HG02763 (cell line): ENCODE data around the gene CES2.
"Not testable (repeated sequence)": the region's sequence is repeated elsewhere in the genome, so short reads cannot be mapped to it uniquely, and the experiment has no call there.

Experiments
- ATAC-seq: cut with Tn5 transposase; IDR thresholded peaks from one replicate; pipeline ENCODE4 v1.9.1; 2021; ENCODE audit warnings: mild to moderate bottlenecking, moderate library complexity; ENCODE audit not compliant: unreplicated experiment

Gene CES2

DNA sequence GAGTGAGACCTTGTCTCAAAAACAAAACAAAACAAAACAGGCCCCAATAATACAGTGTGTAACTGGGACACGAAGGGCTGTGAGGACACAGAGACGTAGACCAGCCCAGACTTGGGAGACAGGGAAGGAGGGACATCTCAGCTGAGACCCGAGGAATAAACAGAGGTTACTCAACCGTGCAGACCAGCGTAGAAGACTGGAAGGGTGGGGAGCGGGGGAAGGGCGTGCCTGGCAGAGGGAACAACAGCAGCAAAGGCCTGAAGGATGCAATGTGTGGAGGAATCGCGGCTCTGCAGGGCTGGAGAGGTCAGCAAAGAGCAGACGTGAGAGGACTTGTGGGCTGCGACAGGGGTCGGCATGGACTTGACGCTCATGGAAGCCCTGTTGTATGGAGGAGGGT, 41.4 kb downstream of the CES2 start:
- ATAC-seq = no peak

DNA sequence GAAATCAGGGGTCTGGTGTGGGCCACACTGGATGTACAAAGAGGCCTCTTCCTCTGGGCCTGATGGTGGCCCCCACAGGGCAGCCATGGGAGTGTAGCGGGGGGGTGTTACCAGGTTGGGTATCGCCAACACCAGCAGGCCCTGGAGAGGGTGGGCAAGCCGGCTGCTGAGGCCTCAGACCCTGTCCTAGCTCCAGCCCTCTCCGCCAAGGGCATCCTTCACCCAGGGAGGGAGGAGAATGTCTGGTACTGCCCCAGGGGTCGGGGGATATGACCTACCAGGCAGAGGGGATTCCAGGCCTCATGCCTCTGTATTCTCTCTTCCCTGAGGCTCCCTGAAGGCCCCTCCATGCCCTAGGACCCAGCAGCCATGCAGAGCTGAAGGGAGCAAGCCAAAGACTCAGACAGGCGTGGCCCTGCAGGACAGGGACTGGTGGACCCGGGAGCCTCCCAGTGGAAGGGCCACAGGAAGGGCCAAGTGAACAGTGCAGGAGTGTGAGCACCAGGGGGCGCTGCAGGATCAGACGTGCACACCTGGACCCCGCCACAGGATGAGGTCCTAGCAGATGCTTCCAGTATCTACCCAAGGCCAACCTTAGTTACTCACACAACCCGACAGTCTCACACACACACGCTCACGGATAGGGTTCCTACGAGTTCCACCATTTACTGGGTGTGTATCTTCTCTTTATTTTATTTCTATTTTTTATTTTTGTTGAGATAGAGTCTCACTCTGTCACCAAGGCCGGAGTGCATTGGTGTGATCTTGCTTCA, 42.2 kb downstream of the CES2 start:
- ATAC-seq = peak; percentile 72

DNA sequence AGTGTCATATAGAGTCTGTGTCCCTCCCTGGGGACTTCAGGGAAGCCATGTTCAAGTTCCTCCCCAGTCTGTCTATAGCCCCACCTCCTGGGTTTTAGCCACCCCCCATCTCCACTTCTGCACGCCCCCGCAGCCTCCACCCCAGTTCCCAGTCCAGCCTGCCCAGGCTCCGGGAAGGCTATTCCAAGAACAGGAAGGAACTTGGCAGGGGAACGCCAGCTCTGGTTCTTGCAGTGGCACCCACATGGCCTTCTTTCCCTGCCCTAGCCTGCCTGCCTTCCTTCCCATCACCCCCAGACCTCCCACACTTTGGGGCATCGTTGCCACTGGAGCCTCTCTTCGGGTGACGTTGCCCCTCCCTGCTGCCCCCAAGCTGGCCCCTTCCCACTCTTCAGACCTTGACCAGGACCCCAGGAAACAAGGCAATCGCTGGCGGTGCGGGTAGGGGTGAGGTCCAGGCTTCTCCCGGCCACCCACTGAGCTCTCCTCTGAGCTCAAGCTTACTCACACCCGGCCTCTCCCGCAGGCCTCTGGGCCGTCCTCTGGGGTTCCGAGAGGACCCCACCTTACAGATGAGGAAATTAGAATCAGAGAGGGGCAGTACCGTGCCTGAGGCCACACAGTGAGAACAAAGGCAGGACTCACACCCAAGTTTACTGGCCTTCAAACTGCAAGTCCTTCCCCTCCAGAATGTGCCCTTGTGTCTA, 43.8 kb downstream of the CES2 start:
- no peak for ATAC-seq

DNA sequence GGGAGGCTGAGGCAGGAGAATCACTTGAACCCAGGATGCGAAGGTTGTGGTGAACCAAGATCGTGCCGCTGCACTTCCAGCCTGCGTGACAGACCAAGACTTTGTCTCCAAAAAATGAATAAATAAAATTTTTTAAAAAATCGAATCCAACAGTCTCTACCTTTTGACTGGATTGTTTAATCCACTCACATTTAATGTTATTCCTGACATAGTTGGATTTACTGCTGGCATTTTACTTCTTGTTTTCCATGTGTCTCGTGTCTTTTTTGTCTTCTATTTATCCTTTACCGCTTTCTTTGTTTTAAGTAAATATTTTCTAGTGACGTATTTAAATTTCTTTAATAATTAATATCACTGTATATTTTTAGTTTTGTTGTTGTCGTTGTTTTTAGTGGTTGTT, 47.7 kb downstream of the CES2 start:
- ATAC-seq = no peak

DNA sequence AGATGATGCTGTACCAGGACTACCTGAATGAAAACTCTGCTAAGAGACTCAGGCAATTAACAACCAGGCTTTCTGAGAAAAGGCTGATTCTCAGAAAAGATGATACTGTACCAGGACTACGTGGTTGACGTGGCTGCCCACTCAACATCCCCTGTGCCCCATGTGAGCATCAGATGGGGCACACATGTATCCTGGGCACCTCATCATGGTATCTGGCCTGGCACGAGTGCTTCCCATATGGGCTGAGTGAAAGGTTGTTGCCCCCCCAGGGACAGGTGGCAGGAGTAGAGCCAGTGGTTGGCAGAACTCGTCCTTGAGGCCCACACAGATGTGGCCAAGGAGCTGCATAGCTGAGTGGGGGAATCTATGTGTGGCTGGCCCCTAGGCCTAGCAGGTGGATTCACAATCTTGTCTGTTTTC, 49.6 kb downstream of the CES2 start:
- no peak for ATAC-seq

DNA sequence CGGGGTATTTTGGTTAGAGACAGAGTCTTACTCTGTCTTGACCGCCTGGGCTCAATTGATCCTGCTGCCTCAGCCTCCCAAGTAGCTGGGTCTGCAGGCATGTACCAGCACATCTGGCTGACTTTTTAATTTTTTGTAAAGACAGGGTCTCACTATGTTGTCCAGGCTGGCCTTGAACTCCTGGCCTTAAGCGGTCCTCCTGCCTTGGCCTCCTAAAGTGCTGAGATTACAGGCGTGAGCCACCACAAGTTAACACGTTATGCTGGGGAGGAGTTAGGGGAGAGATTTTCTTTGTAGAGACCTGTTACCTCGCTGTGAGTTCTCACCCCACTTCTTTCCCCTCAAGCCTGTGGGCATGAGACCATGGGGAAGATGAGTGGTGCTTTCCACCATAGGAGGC, 51.2 kb downstream of the CES2 start:
- no peak for ATAC-seq

DNA sequence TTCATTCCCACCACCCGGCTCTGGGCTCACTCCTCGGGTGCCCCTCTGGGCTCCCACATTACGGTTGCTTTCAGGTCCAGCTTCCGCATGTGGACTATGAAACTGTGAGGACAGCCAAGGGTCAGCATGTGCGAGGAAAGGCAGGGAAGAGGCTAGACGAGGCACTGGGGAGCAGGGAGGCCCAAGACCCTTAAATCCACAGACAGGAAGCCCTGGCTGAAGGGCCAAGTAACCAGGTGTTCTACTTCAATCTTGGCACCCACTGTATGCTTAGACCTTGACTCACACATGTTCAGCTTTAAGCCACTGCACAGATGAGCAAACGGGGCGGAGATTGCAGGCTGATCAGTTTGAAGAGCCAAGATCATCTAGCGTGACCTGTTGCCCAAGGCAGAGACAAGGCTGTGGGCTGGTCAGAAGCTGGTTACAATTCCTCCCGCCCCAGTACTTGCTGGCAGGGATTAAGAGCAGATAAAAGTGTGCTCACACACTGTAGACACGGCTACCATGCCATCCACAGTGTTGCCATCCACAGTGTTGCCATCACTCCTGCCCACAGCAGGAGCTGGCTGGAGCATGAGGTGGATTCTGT, 53.0 kb downstream of the CES2 start, which contains the start of gene CES4A:
TSS of gene CES4A (plus strand) at position 393 of the 592 bp plus-strand sequence. CDS start at position 577, 184 bp downstream.
- no peak for ATAC-seq

DNA sequence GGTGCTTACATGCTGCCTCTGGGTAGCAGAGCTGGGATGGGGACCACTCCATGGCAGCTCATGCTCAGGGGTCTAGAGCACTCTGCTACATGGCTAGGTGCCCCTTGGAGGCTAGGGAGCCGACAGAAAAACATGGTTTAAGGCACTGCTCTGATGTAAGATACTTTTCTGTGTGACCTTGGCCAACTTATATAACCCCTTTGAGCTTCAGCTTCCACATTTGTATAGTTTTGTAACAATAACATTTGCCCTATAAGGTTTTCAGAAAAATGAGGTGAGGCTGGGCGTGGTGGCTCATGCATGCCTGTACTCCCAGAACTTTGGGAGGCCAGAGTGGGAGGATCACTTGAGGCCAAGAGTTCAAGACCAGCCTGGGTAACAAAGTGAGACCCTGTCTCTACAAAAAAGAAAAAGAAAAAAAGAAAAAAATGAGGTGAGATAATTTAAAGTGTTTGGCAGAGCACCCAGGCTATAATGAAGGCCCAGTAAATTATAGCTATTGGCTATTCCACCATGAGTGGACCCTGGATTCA, 56.3 kb downstream of the CES2 start:
- ATAC-seq = no peak

DNA sequence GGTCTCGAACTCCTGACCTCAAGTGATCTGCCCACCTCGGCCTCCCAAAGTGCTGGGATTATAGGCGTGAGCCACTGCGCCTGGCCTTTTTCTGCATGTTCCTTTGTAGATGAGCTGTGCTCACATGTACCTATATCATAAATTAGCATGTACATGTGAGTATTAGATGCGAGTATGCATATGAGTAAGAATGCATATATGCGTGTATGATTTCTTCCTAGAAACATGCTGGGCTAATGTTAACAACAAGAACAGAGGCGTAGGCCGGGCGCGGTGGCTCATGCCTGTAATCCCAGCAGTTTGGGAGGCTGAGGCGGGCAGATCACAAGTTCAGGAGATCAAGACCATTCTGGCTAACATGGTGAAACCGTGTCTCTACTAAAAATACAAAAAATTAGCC, 58.2 kb downstream of the CES2 start:
- ATAC-seq = not testable (repeated sequence)
